ENCODE measurements around the gene MYCT1. TPM values are rescaled to one million over a fixed set of nuclear protein-coding genes. Genes with fewer than 3 reads are reported as not detected.
A peak's percentile ranks its signal among the peaks of the same experiment; 100 is the strongest.

The MYCT1 gene
- total and polyA plus RNA-seq, 12 donors: 3.9 to 17.9 (median 6.4) TPM

- Histone ChIP-seq H3K27ac (no peak overlapping the region), H3K4me1 (replicated peaks in 1 of 2) (no peaks in the 10 kb centered on the region), H3K27me3 (no peaks in the 10 kb centered on the region), H3K9me3 (replicated peaks in 1 of 3) (peaks cover 0 to 7% (median 0%) of the 10 kb centered on the region in 3 donors), H3K4me3 (no peak overlapping the region), H3K36me3 (replicated peaks in 1 of 2) (no peaks in the 10 kb centered on the region)
- intact Hi-C loops (cut with DNase I): no loop called here
- no peak for DNase-seq
- 32 to 48% (median 39%) methylated on average over 1 of the region's 1 CpG for WGBS, 4 donors
- TF ChIP-seq POLR2A (IDR thresholded peaks at IDR 0.05) (no peak), CTCF (IDR thresholded peaks at IDR 0.05) (peak in 3 of 6 experiments; percentile 7 to 33 (median 9))
Observed at GRCh38 chr6:152748843-152749242, 51.1 kb downstream of the MYCT1 start.

DNA sequence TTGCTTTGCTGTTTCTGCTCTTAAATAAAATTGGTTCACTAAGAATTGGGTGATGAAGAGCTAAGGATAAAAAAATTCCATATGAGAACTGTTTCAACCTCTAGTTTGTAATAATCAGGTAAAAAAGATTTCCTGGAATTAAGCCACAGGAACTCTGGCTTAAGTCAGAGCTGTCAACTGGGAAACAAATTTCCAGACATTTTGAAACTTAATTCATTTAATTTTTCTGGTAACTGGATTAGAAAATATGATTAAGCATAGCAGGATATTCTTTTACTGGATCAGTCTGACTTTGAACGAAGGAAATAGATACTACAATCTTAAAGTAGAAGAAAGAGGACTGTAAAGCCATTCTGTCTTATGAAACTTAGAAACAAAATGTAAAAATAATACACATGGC lies 51.6 kb downstream of the MYCT1 start:
- no peaks in the 10 kb centered on the region for H3K4me1 ChIP-seq (replicated peaks in 1 of 2)
- DNase-seq: no peak
- no peaks in the 10 kb centered on the region for H3K36me3 ChIP-seq (replicated peaks in 1 of 2)
- H3K9me3 ChIP-seq (replicated peaks in 1 of 3): peaks cover 0 to 7% (median 0%) of the 10 kb centered on the region in 3 donors
- no peaks in the 10 kb centered on the region for H3K27me3 ChIP-seq
- intact Hi-C loops (cut with DNase I): no loop called here
- WGBS, 4 donors: 64 to 77% (median 70%) methylated on average over 1 of the region's 1 CpG
- no peak for TF ChIP-seq POLR2A (IDR thresholded peaks at IDR 0.05)
- no peak for TF ChIP-seq CTCF (IDR thresholded peaks at IDR 0.05)
- H3K27ac ChIP-seq: no peak overlapping the region
- H3K4me3 ChIP-seq: no peak overlapping the region

DNA sequence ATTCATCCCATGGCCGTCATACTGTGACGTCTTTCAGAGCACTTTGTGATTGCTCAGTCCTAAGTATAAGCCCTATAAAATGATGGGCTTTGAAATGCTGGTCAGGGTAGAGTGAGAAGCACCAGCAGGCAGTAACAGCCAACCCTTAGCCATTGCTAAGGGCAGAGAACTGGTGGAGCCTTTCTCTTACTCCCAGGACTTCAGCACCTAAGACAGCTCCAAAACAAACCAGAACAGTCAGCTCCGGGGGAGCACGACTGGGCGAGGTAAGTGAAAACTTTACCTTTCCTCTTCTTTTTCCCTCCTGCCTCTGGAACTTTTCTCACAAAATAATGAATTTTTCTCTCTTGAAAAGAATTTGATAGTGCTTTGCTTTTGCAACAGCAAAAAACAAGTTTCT lies 53.0 kb downstream of the MYCT1 start, which contains the start of gene VIP:
Gene VIP, plus strand, starts transcription at position 104 of the 400 bp plus-strand sequence. CDS start 1,381 bp downstream, outside the sequence.
- 9 to 14% (median 11%) methylated on average over 5 of the region's 5 CpGs for WGBS, 4 donors
- intact Hi-C loops (cut with DNase I): no loop called here
- H3K27ac ChIP-seq: no peak within 1 kb of the TSS
- H3K27me3 ChIP-seq: no peaks in the 10 kb centered on the region
- TF ChIP-seq CTCF (IDR thresholded peaks at IDR 0.05) (no peak), POLR2A (IDR thresholded peaks at IDR 0.05) (no peak)
- DNase-seq: no peak
- H3K36me3 ChIP-seq (replicated peaks in 1 of 2): no peaks in the 10 kb centered on the region
- no peaks in the 10 kb centered on the region for H3K4me1 ChIP-seq (replicated peaks in 1 of 2)
- peaks cover 0 to 7% (median 0%) of the 10 kb centered on the region in 3 donors for H3K9me3 ChIP-seq (replicated peaks in 1 of 3)
- H3K4me3 ChIP-seq: no peak within 1 kb of the TSS

DNA sequence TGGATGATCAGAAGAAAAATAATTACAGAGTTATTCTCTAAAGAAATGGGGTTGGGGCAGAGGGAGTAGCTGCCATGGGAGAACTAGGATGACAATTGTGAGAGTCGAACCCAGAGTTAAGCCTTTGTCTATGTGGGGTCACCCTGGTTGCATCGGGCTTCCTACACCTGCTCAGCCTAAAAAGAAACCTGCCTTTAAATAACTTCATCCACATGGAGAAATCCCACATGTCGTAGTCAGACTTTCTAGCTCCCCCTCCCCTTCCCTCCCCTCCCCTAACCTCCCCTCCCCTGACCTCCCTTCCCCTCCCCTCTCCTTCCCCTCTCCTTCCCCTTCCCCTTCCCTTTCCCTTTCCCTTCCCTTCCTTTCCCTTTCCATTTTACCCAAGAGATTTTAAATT lies 67.6 kb downstream of the MYCT1 start:
- intact Hi-C loops (cut with DNase I): no loop called here
- Histone ChIP-seq H3K9me3 (replicated peaks in 1 of 3) (no peaks in the 10 kb centered on the region), H3K4me1 (replicated peaks in 1 of 2) (no peaks in the 10 kb centered on the region), H3K27me3 (no peaks in the 10 kb centered on the region), H3K4me3 (no peak overlapping the region), H3K36me3 (replicated peaks in 1 of 2) (no peaks in the 10 kb centered on the region), H3K27ac (no peak overlapping the region)
- TF ChIP-seq CTCF (IDR thresholded peaks at IDR 0.05) (no peak), POLR2A (IDR thresholded peaks at IDR 0.05) (no peak)
- no peak for DNase-seq
- 53 to 74% (median 69%) methylated on average over 3 of the region's 3 CpGs for WGBS, 4 donors

Measured in adrenal gland (tissue), 12 donors.